ENCODE measurements around the gene RBM6. TPM values are rescaled to one million over a fixed set of nuclear protein-coding genes. Genes with fewer than 3 reads are reported as not detected.
"Not testable (repeated sequence)": the region's sequence is repeated elsewhere in the genome, so short reads cannot be mapped to it uniquely, and the experiment has no call there.

RBM6 gene
- total and polyA plus RNA-seq, 3 experiments from 2014 or later: 53.2 to 75.8 (median 71.6) TPM

DNA sequence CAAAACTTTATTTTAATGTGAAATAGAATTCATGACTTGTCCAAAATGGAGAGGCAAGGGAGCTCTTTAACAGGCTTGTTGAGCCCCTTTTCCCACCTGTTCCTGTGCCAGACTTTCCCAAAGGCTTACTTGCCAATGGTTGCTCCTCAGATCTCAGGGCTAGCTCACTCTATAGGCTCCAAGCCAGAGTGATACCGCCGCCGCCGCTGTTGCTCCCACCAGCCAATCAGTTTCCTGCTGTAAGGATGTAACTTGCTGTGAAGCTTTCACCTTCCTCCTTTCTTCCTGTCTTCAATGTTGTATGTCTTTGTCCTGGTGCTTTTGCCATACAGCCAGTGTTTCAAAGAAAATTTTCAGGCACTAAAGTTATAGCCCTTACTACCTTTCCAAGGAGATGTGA lies 107.5 kb downstream of the RBM6 start:
- POLR2A ChIA-PET: no interaction called here
- Histone ChIP-seq H3K4me3 (ENCODE audit: low read length) (no peak overlapping the region), H3K9me3 (ENCODE audit: low read length) (no peaks in the 10 kb centered on the region), H3K27ac (ENCODE audit: low read depth, low read length) (no peak overlapping the region), H3K36me3 (ENCODE audit: insufficient read depth, low read length) (peaks cover 10% of the 10 kb centered on the region), H3K27me3 (ENCODE audit: insufficient read depth, low read length, poor library complexity, severe bottlenecking) (no peaks in the 10 kb centered on the region), H3K4me1 (ENCODE audit: insufficient read depth, low read length) (no peaks in the 10 kb centered on the region)
- Mint-ChIP-seq H3K36me3 (peaks cover 0 to 62% (median 13%) of the 10 kb centered on the region in 3 donors), H3K4me3 (no peak overlapping the region), H3K27ac (peak overlapping the region in 1 of 8 donors; percentile 38), H3K9me3 (no peaks in the 10 kb centered on the region), H3K27me3 (no peaks in the 10 kb centered on the region), H3K4me1 (peaks cover 0 to 6% (median 0%) of the 10 kb centered on the region in 3 donors)
- CTCF ChIA-PET: interaction anchor here (1.2 kb wide), 1 partner anchor 10 kb away, joined by 4 read pairs; no protein-coding TSS in a partner anchor
- no peak for DNase-seq

DNA sequence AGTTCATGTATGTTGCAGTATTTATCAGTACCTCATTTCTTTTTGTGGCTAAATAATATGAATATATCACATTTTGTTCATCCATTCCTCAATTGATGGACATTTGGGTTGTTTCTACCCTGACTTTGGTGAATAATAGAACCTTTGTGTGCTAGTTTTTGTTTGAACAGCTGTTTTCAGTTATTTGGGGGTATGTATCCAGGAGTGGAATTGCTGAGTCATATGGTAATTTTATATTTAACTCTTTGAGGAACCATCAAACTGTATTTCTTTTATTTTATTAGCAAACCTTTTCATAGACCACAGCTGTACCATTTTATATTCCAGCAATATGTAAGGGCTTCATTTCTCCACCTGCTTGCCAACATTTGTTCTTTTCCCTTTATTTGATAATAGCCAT lies 110.4 kb downstream of the RBM6 start:
- peak overlapping the region in 3 of 8 donors; percentile 6 to 58 (median 7) for H3K27ac Mint-ChIP-seq

DNA sequence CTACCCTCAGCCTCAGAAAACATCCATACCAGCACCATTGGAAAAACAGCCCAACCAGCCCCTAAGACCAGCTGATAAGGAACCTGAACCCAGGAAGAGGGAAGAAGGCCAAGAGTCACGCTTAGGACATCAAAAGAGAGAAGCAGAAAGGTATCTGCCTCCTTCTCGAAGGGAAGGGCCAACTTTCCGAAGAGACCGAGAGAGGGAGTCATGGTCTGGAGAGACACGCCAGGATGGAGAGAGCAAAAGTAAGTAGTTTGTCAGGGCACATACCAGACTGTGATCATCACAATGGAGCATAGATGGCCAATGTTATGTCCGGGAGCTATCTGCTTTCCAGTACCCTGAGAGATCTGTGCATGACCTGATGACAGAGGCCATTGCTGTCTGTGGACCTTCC lies 117.8 kb downstream of the RBM6 start:
- H3K4me1 ChIP-seq (ENCODE audit: insufficient read depth, low read length): no peaks in the 10 kb centered on the region
- peak overlapping the region in 1 of 8 donors; percentile 40 for H3K27ac Mint-ChIP-seq
- H3K4me1 Mint-ChIP-seq: no peaks in the 10 kb centered on the region
- H3K4me3 Mint-ChIP-seq: no peak overlapping the region
- POLR2A ChIA-PET: no interaction called here
- DNase-seq: no peak
- peaks cover 0 to 2% of the 10 kb centered on the region in 2 donors for H3K27me3 Mint-ChIP-seq
- H3K9me3 ChIP-seq (ENCODE audit: low read length): no peaks in the 10 kb centered on the region
- peaks cover 14 to 79% (median 32%) of the 10 kb centered on the region in 3 donors for H3K36me3 Mint-ChIP-seq
- no peaks in the 10 kb centered on the region for H3K9me3 Mint-ChIP-seq
- H3K27ac ChIP-seq (ENCODE audit: low read depth, low read length): no peak overlapping the region
- H3K4me3 ChIP-seq (ENCODE audit: low read length): no peak overlapping the region
- peaks cover 49% of the 10 kb centered on the region for H3K36me3 ChIP-seq (ENCODE audit: insufficient read depth, low read length)
- no peaks in the 10 kb centered on the region for H3K27me3 ChIP-seq (ENCODE audit: insufficient read depth, low read length, poor library complexity, severe bottlenecking)
- CTCF ChIA-PET: no interaction called here

More for the DNA sequence above, 110.4 kb downstream of the RBM6 start:
- no peaks in the 10 kb centered on the region for H3K27me3 ChIP-seq (ENCODE audit: insufficient read depth, low read length, poor library complexity, severe bottlenecking)
- no peak for DNase-seq
- CTCF ChIA-PET: no interaction called here
- Mint-ChIP-seq H3K4me3 (no peak overlapping the region), H3K27me3 (peaks cover 0 to 2% of the 10 kb centered on the region in 2 donors), H3K9me3 (no peaks in the 10 kb centered on the region), H3K36me3 (peaks cover 0 to 73% (median 19%) of the 10 kb centered on the region in 3 donors), H3K4me1 (peaks cover 0 to 6% (median 0%) of the 10 kb centered on the region in 3 donors)
- H3K4me1 ChIP-seq (ENCODE audit: insufficient read depth, low read length): no peaks in the 10 kb centered on the region
- no peaks in the 10 kb centered on the region for H3K9me3 ChIP-seq (ENCODE audit: low read length)
- no peak overlapping the region for H3K4me3 ChIP-seq (ENCODE audit: low read length)
- POLR2A ChIA-PET: no interaction called here
- peaks cover 13% of the 10 kb centered on the region for H3K36me3 ChIP-seq (ENCODE audit: insufficient read depth, low read length)
- H3K27ac ChIP-seq (ENCODE audit: low read depth, low read length): no peak overlapping the region

DNA sequence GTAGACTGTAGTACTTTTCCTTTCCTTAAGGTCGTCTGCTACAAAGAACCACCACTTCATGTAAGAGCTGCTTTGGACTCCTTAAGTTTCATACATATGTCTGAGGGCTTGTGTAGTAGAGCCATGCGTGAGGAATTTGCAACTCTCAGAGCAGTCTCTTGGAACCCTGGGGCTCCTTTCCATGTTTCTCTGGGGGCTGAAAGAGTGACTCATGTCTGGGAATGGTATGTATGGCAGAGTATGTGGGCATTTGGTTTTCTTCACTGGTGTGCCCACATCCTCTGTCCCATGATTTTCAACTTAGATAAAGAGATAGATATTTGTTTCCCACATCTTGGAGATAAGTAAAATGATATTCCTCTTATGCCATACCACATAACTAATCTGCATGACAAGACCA lies 128.2 kb downstream of the RBM6 start:
- H3K9me3 ChIP-seq (ENCODE audit: low read length): no peaks in the 10 kb centered on the region
- no peaks in the 10 kb centered on the region for H3K4me1 ChIP-seq (ENCODE audit: insufficient read depth, low read length)
- CTCF ChIA-PET: no interaction called here
- Mint-ChIP-seq H3K27ac (peak overlapping the region in 2 of 8 donors; percentile 1 to 23), H3K36me3 (peaks cover 10 to 87% (median 40%) of the 10 kb centered on the region in 3 donors), H3K4me3 (no peak overlapping the region), H3K27me3 (no peaks in the 10 kb centered on the region), H3K4me1 (no peaks in the 10 kb centered on the region), H3K9me3 (no peaks in the 10 kb centered on the region)
- H3K4me3 ChIP-seq (ENCODE audit: low read length): no peak overlapping the region
- POLR2A ChIA-PET: no interaction called here
- peaks cover 65% of the 10 kb centered on the region for H3K36me3 ChIP-seq (ENCODE audit: insufficient read depth, low read length)
- no peak for DNase-seq
- no peaks in the 10 kb centered on the region for H3K27me3 ChIP-seq (ENCODE audit: insufficient read depth, low read length, poor library complexity, severe bottlenecking)
- no peak overlapping the region for H3K27ac ChIP-seq (ENCODE audit: low read depth, low read length)

DNA sequence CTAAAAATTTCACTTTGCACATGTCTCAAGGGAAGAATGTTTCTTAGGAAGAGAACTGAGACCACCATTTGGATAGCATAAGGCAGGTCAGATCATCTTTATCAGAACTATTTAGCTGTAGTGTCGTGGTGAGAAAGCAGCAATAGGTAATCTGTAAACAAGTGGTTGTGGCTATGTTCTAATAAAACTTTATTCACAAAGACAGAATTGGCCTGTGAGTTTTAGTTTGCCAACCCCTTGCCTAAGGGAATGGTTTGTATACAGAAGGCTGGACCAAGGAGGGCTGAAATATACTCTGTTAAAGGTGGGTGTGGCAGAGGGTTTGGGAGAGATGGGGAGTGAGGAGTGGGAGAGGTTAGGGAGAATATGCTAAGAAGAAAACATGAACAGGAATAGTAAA lies 138.1 kb downstream of the RBM6 start:
- Histone ChIP-seq H3K9me3 (ENCODE audit: low read length) (no peaks in the 10 kb centered on the region), H3K4me3 (ENCODE audit: low read length) (no peak overlapping the region), H3K27me3 (ENCODE audit: insufficient read depth, low read length, poor library complexity, severe bottlenecking) (no peaks in the 10 kb centered on the region), H3K27ac (ENCODE audit: low read depth, low read length) (no peak overlapping the region), H3K36me3 (ENCODE audit: insufficient read depth, low read length) (peaks cover 8% of the 10 kb centered on the region), H3K4me1 (ENCODE audit: insufficient read depth, low read length) (peaks cover 11% of the 10 kb centered on the region)
- peaks cover 11 to 19% (median 12%) of the 10 kb centered on the region in 3 donors for H3K4me1 Mint-ChIP-seq
- no peak for DNase-seq
- CTCF ChIA-PET: no interaction called here
- peaks cover 4 to 34% (median 12%) of the 10 kb centered on the region in 3 donors for H3K36me3 Mint-ChIP-seq
- no peak overlapping the region for H3K4me3 Mint-ChIP-seq
- H3K27ac Mint-ChIP-seq: peak overlapping the region; percentile 16 to 95 (median 61)
- H3K9me3 Mint-ChIP-seq: no peaks in the 10 kb centered on the region
- POLR2A ChIA-PET: interaction anchor here (0.6 kb wide), 1 partner anchor 19 kb away, joined by 3 read pairs; no protein-coding TSS in a partner anchor
- no peaks in the 10 kb centered on the region for H3K27me3 Mint-ChIP-seq

DNA sequence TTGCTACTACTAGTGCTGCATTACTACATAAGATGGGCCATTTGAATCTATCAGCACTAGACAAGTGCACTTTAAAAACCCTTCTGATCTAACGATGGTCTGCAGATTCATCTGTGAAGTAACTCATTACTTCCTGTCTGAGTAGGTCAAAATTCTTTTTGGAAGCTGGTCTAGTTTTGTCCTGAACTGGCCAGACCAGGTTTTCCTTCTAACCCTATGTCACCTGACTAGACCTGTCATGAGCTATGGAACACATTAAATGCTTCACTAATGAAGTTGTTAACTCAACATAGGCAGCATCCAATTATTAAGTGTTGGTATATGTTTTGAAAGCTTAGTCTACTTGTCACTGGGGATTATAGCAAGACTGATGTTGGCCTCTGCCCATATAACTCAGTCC lies 138.7 kb downstream of the RBM6 start:
- ChIA-PET POLR2A (interaction anchor here (0.6 kb wide), 1 partner anchor 18 kb away, joined by 3 read pairs; no protein-coding TSS in a partner anchor), CTCF (no interaction called here)
- Histone ChIP-seq H3K9me3 (ENCODE audit: low read length) (no peaks in the 10 kb centered on the region), H3K36me3 (ENCODE audit: insufficient read depth, low read length) (peaks cover 2% of the 10 kb centered on the region), H3K27ac (ENCODE audit: low read depth, low read length) (no peak overlapping the region), H3K27me3 (ENCODE audit: insufficient read depth, low read length, poor library complexity, severe bottlenecking) (no peaks in the 10 kb centered on the region), H3K4me1 (ENCODE audit: insufficient read depth, low read length) (peaks cover 14% of the 10 kb centered on the region), H3K4me3 (ENCODE audit: low read length) (no peak overlapping the region)
- H3K4me1 Mint-ChIP-seq: peaks cover 14 to 23% (median 16%) of the 10 kb centered on the region in 3 donors
- H3K9me3 Mint-ChIP-seq: no peaks in the 10 kb centered on the region
- H3K27ac Mint-ChIP-seq: peak overlapping the region; percentile 16 to 95 (median 36)
- peaks cover 4 to 29% (median 8%) of the 10 kb centered on the region in 3 donors for H3K36me3 Mint-ChIP-seq
- H3K4me3 Mint-ChIP-seq: no peak overlapping the region
- H3K27me3 Mint-ChIP-seq: no peaks in the 10 kb centered on the region
- DNase-seq: no peak

DNA sequence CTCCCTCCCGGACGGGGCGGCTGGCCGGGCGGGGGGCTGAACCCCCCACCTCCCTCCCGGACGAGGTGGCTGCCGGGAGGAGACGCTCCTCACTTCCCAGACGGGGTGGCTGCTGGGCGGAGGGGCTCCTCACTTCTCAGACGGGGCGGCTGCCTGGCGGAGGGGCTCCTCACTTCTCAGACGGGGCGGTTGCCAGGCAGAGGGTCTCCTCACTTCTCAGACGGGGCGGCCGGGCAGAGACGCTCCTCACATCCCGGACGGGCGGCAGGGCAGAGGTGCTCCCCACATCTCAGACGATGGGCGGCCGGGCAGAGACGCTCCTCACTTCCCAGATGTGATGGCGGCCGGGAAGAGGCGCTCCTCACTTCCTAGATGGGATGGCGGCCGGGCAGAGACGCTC lies 145.0 kb downstream of the RBM6 start:
- POLR2A ChIA-PET, DNase-seq, CTCF ChIA-PET: not testable (repeated sequence)

DNA sequence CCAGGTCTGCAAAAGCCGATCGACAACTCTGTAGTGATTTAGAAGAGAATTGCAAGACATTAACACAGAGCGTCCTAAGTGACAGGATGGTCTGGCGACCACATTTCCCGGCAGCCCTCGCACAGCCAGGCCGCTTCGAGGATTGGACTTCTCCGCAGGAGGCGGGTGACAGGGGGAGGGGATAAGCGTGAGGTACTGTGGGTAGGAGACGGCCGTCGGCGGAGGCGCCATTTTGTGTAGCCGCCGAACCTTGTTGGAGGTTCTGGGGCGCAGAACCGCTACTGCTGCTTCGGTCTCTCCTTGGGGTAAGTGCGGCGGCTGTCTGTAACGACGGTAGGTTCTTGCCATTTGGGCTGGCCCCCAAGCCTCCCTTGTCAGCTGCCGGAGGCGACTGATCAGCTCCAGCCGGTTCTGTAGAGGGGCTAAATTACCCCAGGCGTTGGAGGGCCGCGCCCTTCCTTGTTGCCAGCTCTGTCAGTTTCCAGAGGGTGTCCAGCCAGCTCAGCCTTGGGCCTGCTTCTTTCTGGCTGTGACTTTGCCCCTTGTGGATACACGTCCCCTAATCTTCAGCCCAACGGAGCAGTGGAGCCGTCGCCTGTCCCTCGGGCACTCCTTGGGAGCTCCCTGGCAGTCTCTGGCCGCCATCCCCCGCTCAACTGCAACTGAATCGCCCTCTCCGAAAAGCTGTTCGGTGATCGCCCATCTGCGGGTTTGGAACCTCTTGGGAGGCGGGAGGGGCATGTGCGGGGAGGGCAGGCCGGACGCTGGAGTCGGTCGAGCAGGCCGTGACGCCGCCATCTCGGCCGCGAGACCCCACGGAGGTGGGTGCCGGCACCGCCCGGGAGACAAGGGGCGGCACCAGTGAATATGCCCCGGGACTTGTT lies 149.0 kb downstream of the RBM6 start, which contains the start of gene RBM5:
Gene RBM5, plus strand, starts transcription at position 195 of the 884 bp plus-strand sequence. CDS start 1,516 bp downstream, outside the sequence.
- CTCF ChIA-PET: interaction anchor here (1.0 to 1.3 kb wide), 3 partner anchors 10 to 286 kb away, joined by 3 read pairs; partner anchors contain the start of gene INKA1
- POLR2A ChIA-PET: interaction anchor here (0.6 to 0.7 kb wide), 2 partner anchors 17 to 144 kb away, joined by 3 read pairs; no protein-coding TSS in a partner anchor
- Histone ChIP-seq H3K27me3 (ENCODE audit: insufficient read depth, low read length, poor library complexity, severe bottlenecking) (no peaks in the 10 kb centered on the region), H3K4me3 (ENCODE audit: low read length) (peak within 1 kb of the TSS; percentile 100), H3K4me1 (ENCODE audit: insufficient read depth, low read length) (peaks cover 28% of the 10 kb centered on the region), H3K27ac (ENCODE audit: low read depth, low read length) (peak within 1 kb of the TSS; percentile 99), H3K36me3 (ENCODE audit: insufficient read depth, low read length) (peaks cover 29% of the 10 kb centered on the region), H3K9me3 (ENCODE audit: low read length) (no peaks in the 10 kb centered on the region)
- H3K9me3 Mint-ChIP-seq: no peaks in the 10 kb centered on the region
- peaks cover 0 to 2% of the 10 kb centered on the region in 2 donors for H3K27me3 Mint-ChIP-seq
- peaks cover 33 to 43% (median 38%) of the 10 kb centered on the region in 3 donors for H3K4me1 Mint-ChIP-seq
- peak within 1 kb of the TSS; percentile 92 to 98 (median 96) for H3K4me3 Mint-ChIP-seq
- DNase-seq: peak; percentile 85 to 94 (median 86)
- peak within 1 kb of the TSS; percentile 91 to 99 (median 98) for H3K27ac Mint-ChIP-seq
- peaks cover 8 to 51% (median 19%) of the 10 kb centered on the region in 3 donors for H3K36me3 Mint-ChIP-seq

More for the DNA sequence above, 145.0 kb downstream of the RBM6 start:
- H3K9me3 ChIP-seq (ENCODE audit: low read length); H3K27me3 Mint-ChIP-seq; H3K4me3 ChIP-seq (ENCODE audit: low read length); H3K27me3 ChIP-seq (ENCODE audit: insufficient read depth, low read length, poor library complexity, severe bottlenecking); H3K27ac ChIP-seq (ENCODE audit: low read depth, low read length); H3K27ac Mint-ChIP-seq; H3K36me3 ChIP-seq (ENCODE audit: insufficient read depth, low read length); H3K9me3 Mint-ChIP-seq; H3K4me3 Mint-ChIP-seq: not testable (repeated sequence)
- Mint-ChIP-seq H3K4me1 (peaks cover 19 to 26% (median 25%) of the 10 kb centered on the region in 3 donors), H3K36me3 (peaks cover 0 to 14% (median 0%) of the 10 kb centered on the region in 3 donors)
- H3K4me1 ChIP-seq (ENCODE audit: insufficient read depth, low read length): peaks cover 21% of the 10 kb centered on the region
